8988T (cell line): ENCODE measurements around the gene HSFX2.
"Not testable (repeated sequence)": the region's sequence is repeated elsewhere in the genome, so short reads cannot be mapped to it uniquely, and the experiment has no call there.

ENCODE experiments used
- DNase-seq: peaks from one replicate; pipeline ENCODE4 v3.0.0; 2011

Gene HSFX2

GRCh38 chrX:149585631-149586030 lies 9.5 kb downstream of the HSFX2 start:
- DNase-seq = not testable (repeated sequence)

GRCh38 chrX:149573456-149573855 lies 21.7 kb downstream of the HSFX2 start:
- not testable (repeated sequence) for DNase-seq

GRCh38 chrX:149572743-149573142 lies 22.4 kb downstream of the HSFX2 start:
- no peak for DNase-seq

- DNase-seq = no peak
These were observed 23.3 kb downstream of the HSFX2 start for GRCh38 chrX:149571770-149572169.

DNA sequence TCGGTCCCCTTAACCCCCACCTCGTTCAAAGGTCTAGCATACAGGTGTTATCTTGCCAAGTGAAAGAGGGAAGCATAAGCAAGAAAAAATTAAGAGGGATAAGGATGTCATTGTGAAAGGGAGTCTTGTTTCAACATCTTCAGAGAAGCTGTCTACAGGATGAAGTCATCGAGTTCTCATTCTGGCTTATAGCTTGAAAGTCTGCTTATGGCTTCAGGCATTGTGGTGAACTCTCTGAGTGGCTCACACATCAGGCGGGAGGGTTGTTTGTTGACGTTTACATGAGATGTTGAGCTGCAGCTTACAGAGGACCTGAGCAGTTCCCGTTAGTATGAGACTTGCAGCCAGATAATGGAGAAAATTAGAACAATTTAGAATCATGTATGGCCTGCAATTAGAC lies 24.4 kb downstream of the HSFX2 start:
- DNase-seq = no peak

- no peak for DNase-seq
These were observed 25.3 kb downstream of the HSFX2 start for GRCh38 chrX:149569770-149570169.

DNA sequence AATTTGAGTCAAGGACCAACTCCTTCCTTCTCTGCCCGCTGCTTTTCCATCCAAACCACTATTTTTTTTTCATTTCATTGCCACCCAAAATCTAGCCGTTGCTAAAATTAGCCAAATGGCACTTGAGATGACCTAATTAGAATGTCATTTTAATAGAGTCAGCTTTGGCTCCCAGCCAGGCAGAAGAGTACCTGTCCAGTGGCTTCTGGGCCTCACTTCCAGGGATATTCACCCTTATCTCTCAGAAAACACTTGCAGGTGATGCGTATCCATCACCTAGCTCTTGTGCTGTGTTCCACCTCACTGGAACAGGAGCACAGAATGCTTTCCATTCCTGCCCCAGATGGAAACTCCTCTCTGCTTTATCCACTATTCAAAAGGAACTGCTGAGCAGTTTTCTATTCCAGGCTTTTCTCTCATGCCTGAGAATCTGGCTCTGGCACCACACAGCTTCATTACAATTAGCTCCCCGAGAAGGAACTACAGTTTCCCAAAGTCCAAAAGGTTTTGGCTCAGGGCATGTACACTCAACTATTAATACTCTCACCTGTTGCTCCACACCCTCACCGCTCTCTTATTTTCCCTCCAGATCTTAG lies 26.3 kb downstream of the HSFX2 start:
- no peak for DNase-seq

DNA sequence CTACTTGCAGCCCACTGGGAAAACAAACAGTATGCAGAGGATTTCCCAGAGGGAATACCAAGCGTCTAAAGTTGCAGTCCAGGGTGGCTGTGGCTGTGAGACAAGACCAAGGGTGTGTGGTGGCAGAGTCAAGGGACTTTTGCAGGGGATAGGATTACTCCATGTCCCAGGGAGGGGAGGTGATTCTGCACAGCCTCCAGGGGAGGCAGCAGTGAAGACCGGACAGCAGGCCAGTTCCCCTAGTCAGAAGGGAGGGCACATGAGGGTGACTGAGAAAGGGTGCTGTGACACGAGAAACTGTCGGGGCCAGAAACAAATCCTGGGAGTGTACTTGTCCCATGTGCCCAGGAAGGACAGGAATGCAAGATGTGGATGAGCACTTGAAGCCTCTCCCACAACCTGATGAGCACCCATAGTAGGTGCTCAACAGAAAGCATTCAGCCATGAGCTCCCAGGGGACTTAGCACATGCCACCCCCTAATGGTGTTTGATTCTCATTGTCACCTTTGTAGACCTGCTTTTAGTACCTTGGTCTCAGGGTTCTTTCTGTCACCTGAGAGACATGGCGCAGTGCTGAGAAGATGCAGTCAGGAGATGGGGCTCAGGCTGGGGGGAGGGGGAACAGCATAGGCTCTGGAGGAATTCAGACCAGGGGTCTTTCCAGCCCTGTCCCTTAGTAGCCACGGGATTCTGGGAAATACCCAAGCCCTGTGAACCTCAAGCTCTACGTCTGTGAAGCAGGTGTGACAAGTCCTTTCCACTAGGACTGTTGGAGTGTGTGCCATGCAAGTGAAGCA lies 27.3 kb downstream of the HSFX2 start:
- DNase-seq = no peak

DNA sequence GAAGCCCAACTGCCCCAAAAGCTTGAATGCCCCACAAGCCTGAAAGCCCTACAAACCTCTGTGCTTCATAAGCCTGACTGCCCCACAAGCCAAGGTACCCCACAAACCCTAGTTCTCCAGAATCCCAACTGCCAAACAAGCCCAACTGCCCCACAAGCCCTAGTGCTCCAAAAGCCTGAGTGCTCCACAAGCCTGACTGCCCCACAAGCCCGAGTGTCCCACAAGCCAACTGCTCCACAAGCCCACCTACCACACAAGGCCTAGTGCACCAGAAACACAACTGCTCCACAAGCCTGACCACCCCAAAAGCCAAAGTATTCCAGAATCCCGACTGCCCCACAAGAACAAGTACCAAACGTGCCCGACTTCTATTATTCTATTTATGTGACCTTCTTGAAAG lies 31.8 kb downstream of the HSFX2 start:
- DNase-seq = no peak

DNA sequence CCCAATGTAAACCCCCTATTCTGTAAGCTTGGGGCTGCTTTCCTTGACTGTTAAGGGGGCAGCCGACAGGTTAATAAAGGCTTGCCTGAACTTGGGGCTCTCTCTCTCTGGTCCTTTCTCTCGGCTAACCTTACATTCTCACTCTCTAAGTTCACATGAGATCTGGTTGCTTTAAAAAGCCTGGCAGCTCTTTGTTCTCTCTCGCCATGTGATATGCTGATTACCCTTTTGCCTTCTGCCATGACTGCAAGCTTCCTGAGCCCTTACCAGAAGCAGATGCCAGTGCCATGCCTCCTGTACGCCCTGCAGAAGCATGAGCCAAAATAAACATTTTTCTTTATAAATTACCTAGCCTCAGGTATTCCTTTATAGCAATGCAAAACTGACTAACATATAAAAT lies 39.9 kb downstream of the HSFX2 start:
- not testable (repeated sequence) for DNase-seq

- DNase-seq = not testable (repeated sequence)
These were observed 43.2 kb downstream of the HSFX2 start for GRCh38 chrX:149551939-149552248.

DNA sequence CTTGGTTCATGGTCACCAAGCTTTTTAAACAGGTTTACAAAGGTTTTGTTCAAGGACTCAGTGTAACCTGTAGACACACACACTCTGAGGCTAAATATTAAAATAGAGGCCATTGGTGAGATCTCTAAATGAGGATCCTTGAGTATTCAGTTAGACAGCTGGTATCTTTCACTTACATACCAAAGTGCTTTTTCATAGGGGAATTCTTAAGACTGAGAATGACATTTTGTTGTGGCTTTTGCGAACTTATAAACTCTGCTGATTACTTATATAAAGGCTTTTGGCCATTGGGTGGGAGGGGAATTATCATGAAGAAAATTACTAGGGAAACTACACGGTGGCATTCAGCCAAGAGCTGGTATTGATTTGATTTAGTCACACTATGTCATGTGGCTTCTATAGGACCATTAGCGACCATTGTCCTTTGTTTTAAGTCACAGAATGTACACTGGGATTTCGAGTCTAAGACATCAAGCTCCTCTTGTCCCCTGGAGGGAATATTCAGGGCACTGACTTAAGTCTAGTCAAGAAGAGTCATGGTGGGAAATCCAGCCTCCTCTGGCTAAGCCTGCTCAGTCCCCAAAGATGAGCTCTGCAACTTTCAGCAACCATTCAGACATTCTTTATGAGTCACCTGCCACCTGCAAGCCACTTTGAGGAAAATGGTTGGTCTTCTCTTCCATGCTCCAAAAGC lies 43.7 kb downstream of the HSFX2 start:
- DNase-seq = not testable (repeated sequence)

- not testable (repeated sequence) for DNase-seq
These were observed 44.7 kb downstream of the HSFX2 start for GRCh38 chrX:149550454-149550853.

GRCh38 chrX:149549701-149550100 lies 45.4 kb downstream of the HSFX2 start, which contains the start of gene HSFX3:
HSFX3 (minus strand) TSS chrX:149549924; CDS start chrX:149549852, 72 bp downstream.
- DNase-seq = not testable (repeated sequence)

DNA sequence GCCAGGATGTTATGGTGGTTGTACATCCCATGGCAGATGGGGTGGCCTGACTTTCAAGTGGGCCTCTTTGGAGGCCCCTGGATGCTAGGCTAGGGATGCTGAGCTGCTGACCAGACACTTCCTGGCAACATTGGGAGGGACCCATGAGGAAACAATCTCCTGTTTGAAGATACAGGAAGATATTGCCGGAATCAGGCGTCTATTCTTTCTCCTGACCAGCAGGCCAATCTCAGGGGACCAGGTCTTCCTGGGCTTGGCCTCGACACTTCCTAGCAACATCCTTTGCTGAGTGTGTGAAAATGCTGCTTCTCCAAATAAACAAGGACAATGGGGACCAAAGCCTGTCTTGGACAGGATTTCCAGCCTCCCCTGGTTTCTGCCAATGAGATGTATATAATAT lies 47.3 kb downstream of the HSFX2 start:
- not testable (repeated sequence) for DNase-seq

GRCh38 chrX:149546962-149547361 lies 48.2 kb downstream of the HSFX2 start:
- DNase-seq = not testable (repeated sequence)

- DNase-seq = not testable (repeated sequence)
These were observed 49.3 kb downstream of the HSFX2 start for GRCh38 chrX:149545545-149546543.
